ENCODE results near the gene ARHGAP4. TPM values are rescaled to one million over a fixed set of nuclear protein-coding genes. Genes with fewer than 3 reads are reported as not detected.

The ARHGAP4 gene
- total and polyA plus RNA-seq, 7 donors = 5.1 to 8.0 (median 6.8) TPM

DNA sequence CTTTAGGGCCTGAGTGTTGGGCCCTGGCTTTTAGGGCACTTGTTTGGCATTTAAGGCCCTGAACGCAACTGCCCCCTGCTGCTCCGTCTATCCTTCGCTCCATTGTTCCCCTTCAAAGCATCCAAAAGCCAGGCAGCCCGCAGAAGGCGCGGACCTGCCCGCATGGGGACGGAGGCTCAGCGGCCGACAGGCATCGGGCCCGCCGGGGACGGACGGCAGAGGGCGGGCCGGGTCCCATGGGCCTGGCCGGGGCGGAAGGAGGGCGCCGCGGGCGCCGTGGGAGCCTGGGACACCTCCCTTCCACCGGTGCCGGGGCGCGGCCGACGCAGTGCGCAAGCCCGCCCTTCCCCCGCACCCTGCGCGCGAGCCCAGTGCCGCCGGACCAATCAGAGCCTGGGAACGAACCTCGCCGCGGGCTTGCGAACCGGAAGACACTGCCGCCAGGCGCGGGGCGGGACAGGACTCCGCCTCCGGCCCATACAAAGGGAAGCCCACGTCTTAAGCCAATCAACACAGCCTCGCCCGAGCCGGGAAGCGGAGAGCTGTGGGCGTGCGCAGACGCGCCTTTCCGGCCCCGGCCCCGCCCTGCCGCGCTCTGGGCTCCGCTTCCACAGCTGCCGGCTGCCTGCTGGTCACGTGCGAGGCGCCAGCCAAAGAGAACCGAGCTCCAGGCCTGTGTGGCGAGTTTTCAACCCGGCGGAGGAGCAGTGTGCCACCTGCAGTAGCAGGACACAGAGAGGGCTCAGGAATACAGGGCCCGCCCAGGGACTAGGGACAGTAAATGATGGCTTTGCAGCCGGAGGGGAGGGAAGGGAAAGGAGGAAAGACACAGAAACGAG is 2.1 kb upstream of the ARHGAP4 start:
- TF ChIP-seq, protein P1, sequence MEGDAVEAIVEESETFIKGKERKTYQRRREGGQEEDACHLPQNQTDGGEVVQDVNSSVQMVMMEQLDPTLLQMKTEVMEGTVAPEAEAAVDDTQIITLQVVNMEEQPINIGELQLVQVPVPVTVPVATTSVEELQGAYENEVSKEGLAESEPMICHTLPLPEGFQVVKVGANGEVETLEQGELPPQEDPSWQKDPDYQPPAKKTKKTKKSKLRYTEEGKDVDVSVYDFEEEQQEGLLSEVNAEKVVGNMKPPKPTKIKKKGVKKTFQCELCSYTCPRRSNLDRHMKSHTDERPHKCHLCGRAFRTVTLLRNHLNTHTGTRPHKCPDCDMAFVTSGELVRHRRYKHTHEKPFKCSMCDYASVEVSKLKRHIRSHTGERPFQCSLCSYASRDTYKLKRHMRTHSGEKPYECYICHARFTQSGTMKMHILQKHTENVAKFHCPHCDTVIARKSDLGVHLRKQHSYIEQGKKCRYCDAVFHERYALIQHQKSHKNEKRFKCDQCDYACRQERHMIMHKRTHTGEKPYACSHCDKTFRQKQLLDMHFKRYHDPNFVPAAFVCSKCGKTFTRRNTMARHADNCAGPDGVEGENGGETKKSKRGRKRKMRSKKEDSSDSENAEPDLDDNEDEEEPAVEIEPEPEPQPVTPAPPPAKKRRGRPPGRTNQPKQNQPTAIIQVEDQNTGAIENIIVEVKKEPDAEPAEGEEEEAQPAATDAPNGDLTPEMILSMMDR (IDR thresholded peaks at IDR 0.05) = peak; percentile 22
- peak overlapping the region; percentile 94 for H3K27ac ChIP-seq
- peaks cover 3 to 41% of the 10 kb centered on the region in 2 donors for H3K36me3 ChIP-seq (ENCODE audit: insufficient read depth in 1 of 2, low read depth in 1 of 2)
- intact Hi-C loops (cut with DNase I) = no loop called here
- H3K4me3 ChIP-seq = peak overlapping the region; percentile 86
- no peaks in the 10 kb centered on the region for H3K9me3 ChIP-seq
- DNase-seq (peak; percentile 96 to 99), ATAC-seq (peak; percentile 93 to 95 (median 93))
- 0 to 10% (median 1%) methylated on average over 22 to 76 of the region's 76 CpGs for WGBS, 3 donors
- peaks cover 30% of the 10 kb centered on the region for H3K4me1 ChIP-seq
- H3K27me3 ChIP-seq (ENCODE audit: insufficient read depth in 3 of 3, low read length in 2 of 3) = no peaks in the 10 kb centered on the region

DNA sequence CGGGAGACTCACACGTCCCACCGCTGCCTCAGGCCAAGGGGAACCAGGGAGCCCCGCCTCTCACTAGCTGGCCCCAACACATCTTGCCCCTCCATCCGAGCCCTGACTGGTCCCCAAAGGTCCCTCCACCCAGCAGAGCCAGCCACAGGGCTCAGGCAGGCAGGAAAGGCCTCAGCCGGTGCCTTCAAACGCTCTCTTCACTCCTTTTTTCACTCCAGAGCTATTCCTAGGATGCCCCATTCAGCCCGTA is 1.5 kb upstream of the ARHGAP4 start:
- Histone ChIP-seq H3K27me3 (ENCODE audit: insufficient read depth in 3 of 3, low read length in 2 of 3) (no peaks in the 10 kb centered on the region), H3K9me3 (no peaks in the 10 kb centered on the region), H3K27ac (peak overlapping the region; percentile 94), H3K4me1 (peaks cover 32% of the 10 kb centered on the region), H3K4me3 (peak overlapping the region; percentile 86), H3K36me3 (ENCODE audit: insufficient read depth in 1 of 2, low read depth in 1 of 2) (peaks cover 3 to 35% of the 10 kb centered on the region in 2 donors)
- ATAC-seq (peak in 3 of 4 donors; percentile 0 to 5 (median 4)), DNase-seq (no peak)
- intact Hi-C loops (cut with DNase I) = no loop called here
- 0 to 18% (median 0%) methylated on average over 2 to 8 of the region's 8 CpGs for WGBS, 3 donors
- TF ChIP-seq, protein P1 (IDR thresholded peaks at IDR 0.05) = no peak

DNA sequence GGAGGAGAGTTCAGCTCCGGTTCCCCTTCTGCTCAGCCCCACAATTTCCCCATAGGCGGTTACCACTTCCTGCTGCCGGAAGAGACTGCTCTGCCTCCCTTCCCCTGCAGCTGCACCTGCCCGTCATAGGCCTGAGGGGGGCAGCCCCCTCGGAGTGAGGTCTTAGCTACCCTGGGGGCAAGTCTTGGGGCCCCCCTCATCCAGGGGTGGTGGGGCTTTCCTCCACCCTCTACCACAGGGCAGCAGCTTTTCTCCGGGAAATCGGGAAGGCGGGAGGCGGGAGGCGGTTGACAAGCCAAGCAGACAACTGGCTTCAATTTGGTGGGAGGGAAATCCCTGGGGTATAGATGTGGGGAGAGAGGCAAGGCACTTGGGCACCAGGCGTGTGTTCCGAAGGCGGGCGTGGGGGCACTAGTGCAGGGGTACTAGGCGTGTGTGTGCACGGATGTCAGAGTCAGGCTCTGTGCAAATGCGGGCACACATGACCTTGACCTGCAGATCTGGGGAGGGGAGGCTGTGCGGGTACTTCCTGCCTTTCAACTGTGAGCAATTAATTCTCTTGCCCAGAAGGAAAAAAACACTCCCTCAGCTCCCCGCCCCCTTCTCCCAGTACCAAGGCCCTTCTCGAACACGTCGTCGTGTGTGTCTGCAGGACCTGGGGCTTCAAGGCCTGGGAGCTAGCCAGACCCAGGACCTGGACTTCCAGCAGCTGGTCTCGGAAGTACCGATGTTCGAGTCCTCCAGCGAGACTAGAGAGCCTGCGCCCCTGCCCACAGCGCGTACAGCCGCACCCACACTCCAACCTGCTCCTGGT is 1.0 kb upstream of the ARHGAP4 start:
- peaks cover 32% of the 10 kb centered on the region for H3K4me1 ChIP-seq
- DNase-seq (peak; percentile 51 to 75), ATAC-seq (peak in 2 of 4 donors; percentile 2 to 9)
- 4 to 27% (median 6%) methylated on average over 23 to 31 of the region's 31 CpGs for WGBS, 3 donors
- H3K36me3 ChIP-seq (ENCODE audit: insufficient read depth in 1 of 2, low read depth in 1 of 2) = peaks cover 3 to 30% of the 10 kb centered on the region in 2 donors
- intact Hi-C loops (cut with DNase I) = no loop called here
- H3K4me3 ChIP-seq = peak overlapping the region; percentile 86
- TF ChIP-seq, protein P1 (IDR thresholded peaks at IDR 0.05) = no peak
- H3K9me3 ChIP-seq = no peaks in the 10 kb centered on the region
- H3K27me3 ChIP-seq (ENCODE audit: insufficient read depth in 3 of 3, low read length in 2 of 3) = no peaks in the 10 kb centered on the region
- peak overlapping the region; percentile 94 for H3K27ac ChIP-seq

DNA sequence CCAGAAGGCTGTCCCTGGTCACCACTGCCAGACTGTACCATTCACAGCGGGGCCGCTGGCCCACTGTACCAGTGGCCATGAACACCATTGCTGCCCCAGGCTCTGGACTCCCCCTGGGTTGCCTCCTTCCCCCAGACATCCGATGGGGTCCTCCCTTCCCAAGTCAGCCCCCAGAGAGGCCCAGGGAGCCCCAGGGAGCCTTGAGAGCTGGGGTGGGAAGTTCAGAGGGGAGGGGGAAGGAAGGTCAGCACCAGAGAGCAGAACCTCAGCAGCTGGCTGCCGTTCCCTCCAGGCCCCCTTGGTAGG is 441 bp upstream of the ARHGAP4 start:
- ATAC-seq (no peak), DNase-seq (no peak)
- H3K9me3 ChIP-seq = no peaks in the 10 kb centered on the region
- H3K27ac ChIP-seq = peak overlapping the region; percentile 94
- H3K4me1 ChIP-seq = peaks cover 36% of the 10 kb centered on the region
- WGBS, 3 donors = 0 to 24% (median 9%) methylated on average over 1 to 4 of the region's 4 CpGs
- H3K36me3 ChIP-seq (ENCODE audit: insufficient read depth in 1 of 2, low read depth in 1 of 2) = peaks cover 3 to 24% of the 10 kb centered on the region in 2 donors
- intact Hi-C loops (cut with DNase I) = no loop called here
- no peaks in the 10 kb centered on the region for H3K27me3 ChIP-seq (ENCODE audit: insufficient read depth in 3 of 3, low read length in 2 of 3)
- peak overlapping the region; percentile 86 for H3K4me3 ChIP-seq
- TF ChIP-seq, protein P1 (IDR thresholded peaks at IDR 0.05) = no peak
